HG02938 (cell line): ENCODE results near the gene DNALI1.
"Not testable (repeated sequence)": the region's sequence is repeated elsewhere in the genome, so short reads cannot be mapped to it uniquely, and the experiment has no call there.

ENCODE experiments used
- ATAC-seq: cut with Tn5 transposase; IDR thresholded peaks from one replicate; pipeline ENCODE4 v1.9.1; 2021; ENCODE audit warnings: mild to moderate bottlenecking, moderate library complexity; ENCODE audit not compliant: unreplicated experiment

The DNALI1 gene

DNA sequence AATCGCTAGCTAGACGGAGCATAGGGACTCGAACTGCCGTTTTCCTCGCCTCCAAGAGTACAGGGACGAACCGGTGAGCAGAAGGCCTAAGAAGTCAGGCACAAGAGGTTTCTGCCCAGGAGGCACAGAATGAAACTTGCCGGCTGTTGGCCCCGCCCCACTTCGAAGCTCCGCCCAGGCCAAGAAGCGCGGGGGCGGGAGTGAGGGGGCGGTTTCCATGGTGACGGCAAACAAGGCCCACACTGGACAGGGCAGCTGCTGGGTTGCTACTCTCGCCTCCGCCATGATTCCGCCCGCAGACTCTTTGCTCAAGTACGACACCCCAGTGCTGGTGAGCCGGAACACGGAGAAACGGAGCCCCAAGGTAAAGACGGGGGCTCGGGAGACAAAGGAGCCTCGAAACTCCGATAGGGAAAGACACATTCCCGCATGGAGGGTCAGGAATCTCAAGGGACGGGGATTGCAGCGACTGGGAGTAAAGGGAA is at the start of gene DNALI1:
Gene DNALI1 (plus strand): TSS at position 229 of the 485 bp plus-strand sequence. CDS start 55 bp downstream, at position 284.
- no peak for ATAC-seq

DNA sequence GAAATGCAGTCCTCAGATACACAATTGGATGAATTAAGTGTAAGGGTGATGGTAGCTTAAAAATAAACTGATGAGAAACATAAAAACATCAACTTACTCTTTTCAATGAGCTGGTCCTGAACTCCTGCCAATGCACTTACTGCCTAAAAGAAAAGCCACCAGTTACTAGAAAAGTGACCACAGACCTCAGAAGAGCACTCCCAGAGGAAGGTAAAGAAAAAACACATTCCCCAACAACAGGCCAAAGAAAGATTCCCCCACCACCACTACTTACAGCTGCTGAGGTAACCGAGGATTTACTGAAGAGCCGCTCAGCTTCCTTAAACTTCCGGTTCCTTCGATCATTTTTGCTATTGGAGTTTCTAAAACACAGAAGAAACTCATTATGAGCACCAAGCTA is 47.6 kb upstream of the DNALI1 start:
- ATAC-seq = no peak

DNA sequence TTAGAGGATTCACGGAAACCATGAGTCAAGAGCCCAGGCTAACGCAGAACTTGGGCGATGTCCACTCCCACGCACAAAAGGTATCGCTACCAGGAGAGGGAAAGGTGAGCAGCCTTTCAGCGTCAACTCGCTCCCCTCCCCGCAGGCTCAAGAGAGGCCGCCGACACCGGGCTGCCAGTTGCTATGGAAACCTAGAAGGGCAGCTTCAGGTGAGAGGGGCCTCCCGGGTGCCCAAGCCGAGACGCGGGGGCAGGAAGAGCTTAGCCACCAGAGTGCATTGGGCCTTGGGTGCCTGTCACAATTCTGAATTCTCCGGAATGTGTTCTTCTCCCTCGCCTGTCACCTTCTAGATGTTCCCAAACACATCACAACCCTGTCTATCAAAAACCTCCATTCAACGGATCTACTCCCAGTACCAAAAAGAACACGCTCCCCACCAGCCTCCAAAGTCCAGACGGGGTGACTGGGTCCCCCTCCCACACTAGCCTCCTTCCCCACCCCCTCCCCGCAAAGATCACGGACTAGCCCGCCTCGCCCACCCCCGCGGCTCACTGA is 42.9 kb upstream of the DNALI1 start:
- peak; percentile 34 for ATAC-seq

DNA sequence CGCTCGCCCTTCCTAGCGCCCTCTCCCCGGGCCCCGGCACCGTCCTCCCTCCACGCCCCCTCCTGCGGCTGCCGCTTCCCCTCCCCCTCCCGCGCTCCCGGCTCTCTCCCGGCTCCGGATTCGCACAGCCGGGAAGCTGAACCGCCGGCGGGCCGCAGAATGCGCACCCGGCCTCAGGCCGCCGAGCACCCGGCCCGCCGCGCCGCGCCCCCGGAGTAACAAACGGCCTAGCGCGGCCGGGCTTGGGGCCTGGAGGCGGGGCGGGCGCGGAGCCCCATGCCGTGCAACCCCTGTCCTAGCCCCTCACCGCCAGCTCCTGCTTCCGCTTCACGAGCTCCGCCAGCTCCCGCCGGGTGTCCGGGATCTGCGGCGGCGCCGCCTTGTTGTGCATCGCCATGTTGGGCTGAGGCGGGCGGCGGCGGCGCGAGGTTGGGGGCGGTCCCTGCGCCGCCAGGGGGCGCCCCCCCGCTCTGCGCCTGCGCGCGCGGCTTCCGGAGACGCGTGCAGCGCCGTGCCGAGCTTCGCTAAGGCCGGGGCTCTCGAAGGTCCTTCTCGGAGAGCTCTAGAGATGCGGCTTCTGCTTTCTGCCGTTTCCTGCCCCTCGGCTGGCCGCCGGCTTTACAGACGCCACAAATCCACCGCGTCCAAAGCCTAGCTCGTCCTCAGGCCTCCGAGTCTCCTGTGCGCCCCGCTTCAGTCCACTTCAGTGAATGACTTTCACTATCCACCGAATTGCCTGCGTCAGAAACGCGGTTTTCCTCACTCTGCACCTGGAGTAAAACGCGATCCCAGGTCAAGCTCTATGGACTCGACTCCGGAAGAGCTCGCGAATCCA is 42.2 kb upstream of the DNALI1 start, which contains the start of gene MEAF6:
Gene MEAF6 (minus strand): TSS at position 417 of the 835 bp plus-strand sequence. CDS start 20 bp downstream, at position 397.
- ATAC-seq = peak; percentile 72

DNA sequence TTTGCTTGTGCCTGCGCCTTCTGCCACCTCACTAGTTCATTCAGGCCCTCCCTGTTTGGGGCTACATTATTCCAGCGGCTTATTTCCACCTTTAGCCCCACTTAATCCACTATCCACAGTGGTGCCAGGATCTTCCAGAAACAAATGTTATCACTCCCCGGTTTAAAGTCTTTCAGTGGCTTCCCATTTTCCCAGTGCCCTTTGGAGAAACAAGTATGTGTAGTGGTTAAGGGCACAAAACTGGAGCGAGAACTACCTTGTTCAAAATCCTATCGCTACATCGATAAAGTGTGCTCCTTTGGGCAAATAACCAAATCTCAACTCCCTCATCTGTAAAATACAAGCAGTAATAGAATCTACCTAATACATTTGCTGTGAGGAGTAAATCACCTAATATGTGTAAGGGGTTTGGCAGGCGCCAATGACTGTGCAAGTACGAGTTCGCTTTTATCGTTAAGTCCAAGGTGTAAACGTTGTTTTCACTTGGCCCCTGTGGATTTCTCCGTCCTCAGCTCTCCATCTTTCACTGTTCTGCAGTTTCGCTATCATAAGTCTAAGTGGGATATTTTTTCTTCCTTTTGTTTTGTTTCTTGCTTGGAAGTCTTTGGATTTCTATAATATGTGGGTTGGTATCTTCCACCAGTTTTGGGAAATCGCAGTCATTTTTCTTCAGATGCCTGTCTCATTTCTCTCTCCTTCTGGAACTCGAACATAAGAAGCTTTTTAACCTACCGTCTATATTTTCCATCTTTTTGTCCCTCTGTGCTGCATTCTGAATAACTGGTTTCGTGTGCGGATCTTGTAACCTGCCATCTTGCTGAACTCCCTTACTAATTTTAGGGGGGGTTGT is 41.3 kb upstream of the DNALI1 start:
- ATAC-seq = no peak

DNA sequence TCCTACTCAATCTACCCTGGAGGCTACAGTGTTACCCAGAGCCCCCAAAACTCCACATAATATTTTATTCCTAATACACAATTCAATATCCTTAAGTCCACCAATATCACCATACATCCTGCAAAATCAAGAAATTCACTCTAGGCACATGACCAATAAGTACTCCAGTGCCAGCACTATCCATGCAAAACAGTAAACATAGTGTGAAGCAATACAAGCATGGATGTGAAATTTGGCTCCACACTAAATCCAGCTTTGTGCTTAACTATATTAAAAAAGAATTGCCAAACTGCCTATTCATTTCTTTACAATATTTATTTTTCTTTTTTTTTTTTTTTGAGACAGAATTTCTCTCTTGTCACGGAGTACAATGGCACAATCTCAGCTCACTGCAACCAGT is 39.2 kb upstream of the DNALI1 start:
- no peak for ATAC-seq

DNA sequence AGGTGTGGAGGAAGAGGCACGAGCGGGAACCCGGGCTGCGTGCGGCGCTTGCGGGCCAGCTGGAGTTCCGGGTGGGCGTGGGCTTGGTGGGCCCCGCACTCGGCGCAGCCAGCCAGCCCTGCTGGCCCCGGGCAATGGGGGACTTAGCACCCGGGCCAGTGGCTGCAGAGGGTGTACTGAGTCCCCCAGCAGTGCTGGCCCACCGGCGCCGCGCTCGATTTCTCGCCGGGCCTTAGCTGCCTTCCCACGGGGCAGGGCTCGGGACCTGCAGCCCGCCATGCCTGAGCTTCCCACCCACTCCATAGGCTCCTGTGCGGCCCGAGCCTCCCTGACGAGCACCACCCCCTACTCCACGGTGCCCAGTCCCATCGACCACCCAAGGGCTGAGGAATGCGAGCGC is 38.5 kb upstream of the DNALI1 start:
- not testable (repeated sequence) for ATAC-seq

DNA sequence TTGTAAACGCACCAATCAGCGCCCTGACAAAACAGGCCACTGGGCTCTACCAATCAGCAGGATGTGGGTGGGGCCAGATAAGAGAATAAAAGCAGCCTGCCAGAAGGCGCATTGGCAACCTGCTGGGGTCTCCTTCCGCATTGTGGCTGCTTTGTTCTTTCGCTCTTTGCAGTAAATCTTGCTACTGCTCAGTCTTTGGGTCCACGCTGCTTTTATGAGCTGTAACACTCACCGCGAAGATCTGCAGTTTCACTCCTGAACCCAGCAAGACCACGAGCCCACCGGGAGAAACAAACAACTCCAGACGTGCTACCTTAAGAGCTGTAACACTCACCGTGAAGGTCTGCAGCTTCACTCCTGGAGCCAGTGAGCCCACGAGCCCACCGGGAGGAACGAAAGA is 37.8 kb upstream of the DNALI1 start:
- not testable (repeated sequence) for ATAC-seq

DNA sequence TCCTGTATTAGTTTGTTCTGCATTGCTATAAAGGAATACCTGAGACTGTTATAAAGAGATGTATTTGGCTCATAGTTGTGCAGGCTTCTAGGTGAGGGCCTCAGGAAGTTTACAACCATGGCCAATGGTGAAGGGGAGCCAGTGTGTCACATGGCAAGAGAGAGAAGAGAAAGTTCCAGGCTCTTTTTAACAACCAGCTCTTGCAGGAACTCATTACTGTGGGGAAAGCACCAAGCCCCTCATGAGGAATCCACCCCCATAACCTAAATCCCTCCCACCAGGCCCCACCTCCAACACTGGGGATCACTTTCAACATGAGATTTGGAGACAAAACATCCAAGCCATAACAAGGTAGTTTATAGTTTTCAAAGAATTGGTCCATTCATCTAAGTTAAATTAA is 37.1 kb upstream of the DNALI1 start:
- ATAC-seq = no peak

DNA sequence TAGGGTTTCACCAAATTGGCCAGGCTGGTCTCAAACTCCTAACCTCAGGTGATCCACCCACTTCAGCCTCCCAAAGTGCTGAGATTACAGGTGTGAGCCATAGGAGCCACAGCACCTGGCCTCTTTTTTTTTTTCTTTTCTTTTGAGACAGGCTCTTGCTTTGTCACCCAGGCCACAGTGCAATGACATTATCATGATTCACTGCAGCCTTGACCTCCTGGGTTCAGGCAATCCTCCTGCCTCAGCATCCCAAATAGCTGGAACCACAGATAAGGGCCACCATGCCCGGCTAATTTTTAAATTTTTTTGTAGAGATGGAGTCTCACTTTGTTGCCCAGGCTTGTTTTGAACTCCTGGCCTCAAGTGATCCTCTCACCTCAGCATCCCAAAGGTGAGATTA is 26.9 kb upstream of the DNALI1 start:
- ATAC-seq = not testable (repeated sequence)

DNA sequence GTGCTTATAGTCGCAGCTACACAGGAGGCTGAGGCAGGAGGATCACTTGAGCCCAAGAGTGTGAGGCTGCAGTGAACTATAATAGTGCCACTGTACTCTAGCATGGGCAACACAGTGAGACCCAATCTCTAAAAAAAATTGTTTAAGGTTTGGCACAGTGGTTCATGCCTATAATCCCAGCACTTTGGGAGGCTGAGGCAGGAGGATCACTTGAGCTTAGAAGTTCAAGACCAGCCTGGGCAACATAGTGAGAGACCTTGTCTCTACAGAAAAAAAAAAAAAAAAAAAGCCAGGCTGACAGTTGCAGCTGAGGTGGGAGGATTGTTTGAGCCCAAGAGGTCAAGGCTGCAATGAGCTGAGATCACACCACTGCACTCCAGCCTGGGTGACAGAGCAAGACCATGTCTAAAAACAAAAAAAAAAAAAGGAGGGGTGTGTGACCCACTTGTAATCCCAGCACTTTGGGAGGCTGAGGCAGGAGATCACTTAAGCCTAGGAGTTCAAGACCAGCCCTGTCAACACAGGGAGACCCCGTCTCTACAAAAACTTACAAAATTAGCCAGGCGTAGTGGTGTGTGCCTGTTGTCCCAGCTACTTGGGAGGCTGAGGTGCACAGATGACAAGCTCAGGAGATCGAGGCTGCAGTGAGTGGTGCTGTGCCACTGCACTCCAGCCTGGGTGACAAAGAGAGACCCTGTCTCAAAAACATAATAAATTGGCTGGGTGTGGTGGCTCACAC is 24.2 kb upstream of the DNALI1 start:
- not testable (repeated sequence) for ATAC-seq

DNA sequence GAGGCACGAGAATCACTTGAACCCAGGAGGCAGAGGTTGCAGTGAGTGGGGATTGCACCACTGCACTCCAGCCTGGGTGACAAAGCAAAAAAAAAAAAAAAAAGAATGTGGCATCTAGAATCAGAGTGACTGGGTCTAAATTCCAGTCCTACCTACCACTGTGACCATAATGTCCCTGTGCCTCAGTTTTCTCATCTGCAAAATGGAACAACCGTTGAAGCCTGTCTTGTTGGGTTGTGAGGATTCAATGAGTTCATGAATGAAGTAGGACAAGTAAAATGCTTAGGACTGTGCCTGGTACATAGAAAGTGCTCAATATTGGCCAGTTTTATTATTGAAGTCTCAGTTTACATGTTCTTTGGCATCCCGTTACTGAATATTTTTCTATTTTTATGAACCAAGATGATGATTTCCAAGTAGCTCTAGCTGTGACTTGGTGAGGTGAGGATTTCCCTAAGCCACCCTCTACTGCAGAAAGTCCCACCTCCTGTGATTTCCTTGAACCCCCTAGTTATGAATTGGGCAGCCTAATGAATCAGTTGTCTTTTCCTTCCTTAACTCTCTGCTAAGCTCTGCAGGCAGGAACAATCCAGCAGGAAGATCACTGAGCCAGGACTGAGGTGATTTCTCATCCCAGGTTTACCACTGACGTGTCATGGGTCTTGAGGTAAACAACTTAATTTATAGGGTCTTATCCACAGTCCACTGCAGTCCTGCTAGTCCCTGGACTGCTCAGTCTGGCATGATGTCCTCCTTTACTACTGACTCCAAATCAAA is 23.2 kb upstream of the DNALI1 start:
- ATAC-seq = no peak

DNA sequence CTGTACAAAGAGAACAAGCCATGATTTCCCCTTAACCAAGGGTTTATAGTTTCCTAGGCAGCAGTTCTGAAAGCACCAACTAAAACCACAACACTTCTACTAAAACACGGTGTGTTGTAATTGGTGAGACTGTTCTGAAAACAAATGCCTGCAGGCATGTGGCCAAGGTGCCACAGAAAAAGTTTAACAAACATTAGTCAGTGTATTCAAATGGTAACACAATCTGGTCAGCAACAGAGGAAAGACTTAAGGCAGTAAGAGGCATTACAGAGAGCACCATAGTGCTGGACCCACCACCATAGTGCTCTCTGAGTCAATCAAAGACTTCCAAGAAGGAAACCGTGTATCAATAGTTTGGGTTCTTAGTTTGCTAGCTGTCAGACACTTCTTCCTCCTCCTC is 19.4 kb upstream of the DNALI1 start:
- no peak for ATAC-seq

DNA sequence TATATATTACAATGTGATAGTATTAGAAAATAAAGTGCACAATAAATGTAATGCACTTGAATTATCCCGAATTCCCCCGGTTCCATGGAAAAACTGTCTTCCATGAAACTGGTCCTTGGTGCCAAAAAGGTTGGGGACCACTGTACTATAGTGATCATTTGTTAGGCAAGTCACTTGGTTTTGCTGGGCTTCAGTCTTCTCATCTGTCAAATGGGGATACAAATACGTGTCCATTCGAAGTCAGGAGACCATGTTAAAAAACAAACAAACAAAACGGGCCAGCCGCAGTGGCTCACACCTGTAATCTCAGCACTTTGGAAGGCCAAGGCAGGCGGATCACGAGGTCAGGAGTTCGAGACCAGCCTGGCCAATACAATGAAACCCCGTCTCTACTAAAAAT is 17.6 kb upstream of the DNALI1 start:
- not testable (repeated sequence) for ATAC-seq

DNA sequence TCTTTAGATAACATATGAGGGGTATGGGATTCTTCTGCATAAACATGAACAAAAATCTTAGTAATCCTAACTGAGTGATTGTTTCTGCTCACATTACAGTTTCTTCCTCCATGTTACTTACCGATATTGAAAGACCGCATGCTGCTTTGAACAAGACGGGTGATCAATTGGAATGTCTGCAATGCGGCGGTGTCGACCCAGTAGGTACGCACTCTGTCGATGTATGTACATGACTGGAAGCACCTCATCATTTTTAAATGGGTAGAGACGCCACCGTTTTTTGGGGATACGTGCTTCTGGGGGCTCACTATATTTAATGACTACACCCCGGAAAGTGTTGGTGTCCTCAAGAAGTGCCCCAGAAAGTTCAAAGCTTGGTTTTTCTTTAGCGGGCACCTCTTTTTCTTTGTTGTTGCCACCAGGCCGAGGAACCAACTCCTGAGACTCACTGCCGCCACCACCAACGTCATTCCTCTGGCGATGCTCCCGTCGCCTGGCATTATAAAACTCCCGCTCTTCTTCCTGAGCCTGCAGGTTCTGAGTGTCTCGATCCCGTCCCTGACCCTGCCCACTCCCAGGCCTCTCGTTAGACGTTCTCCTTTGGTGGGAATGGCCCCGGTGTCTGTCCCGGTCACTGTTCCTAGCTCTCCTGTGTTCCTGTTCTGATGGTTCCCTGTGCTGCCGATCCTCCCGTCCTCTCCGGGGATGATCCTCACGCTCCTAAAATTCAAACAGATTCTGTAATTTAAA is 16.5 kb upstream of the DNALI1 start:
- no peak for ATAC-seq

DNA sequence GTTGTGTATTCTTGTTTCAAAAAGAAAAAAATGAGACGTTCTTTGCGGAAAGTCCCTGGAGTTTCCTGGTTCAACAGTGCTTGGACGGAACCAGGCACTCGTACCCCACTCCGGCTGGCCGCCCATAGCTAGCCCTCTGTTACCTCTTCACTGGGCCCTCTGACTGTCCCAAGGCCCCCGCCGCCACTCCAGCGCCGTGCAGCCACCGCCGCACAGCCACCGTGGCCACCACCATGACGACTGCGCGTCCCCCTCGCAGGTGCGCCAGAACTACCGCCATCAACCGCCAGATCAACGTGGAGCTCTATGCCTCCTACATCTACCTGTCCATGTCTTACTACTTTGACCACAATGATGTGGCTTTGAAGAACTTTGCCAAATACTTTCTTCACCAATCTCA is 12.2 kb upstream of the DNALI1 start:
- ATAC-seq = no peak

DNA sequence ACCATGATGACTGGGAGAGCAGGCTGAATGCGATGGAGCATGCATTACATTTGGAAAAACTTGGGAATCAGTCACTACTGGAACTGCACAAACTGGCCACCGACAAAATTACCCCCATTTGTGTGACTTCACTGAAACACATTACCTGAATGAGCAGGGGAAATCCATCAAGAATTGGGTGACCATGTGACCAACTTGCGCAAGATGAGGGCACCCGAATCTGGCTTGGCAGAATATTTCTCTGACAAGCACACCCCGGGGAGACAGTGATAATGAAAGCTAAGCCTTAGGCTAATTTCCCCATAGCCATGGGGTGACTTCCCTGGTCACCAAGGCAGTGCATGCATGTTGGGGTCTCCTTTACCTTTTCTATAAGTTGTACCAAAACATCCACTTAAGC is 11.7 kb upstream of the DNALI1 start:
- no peak for ATAC-seq

DNA sequence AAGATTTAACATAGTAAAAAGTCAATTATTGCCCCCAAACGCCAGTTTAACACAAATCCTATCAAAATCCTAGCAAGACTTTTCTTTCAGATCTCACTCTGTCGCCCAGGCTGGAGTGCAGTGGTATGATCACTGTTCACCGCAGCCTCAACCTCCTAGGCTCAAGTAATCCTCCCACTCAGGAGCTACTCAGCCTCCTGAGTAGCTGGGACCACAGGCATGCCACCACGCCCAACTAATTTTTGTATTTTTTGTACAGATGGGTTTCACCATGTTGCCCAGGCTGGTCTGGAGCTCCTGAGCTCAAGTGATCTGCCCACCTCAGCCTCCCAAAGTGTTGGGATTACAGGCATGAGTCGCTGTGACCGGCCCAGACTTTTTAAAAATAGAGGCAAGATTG is 7.4 kb upstream of the DNALI1 start:
- ATAC-seq = no peak

DNA sequence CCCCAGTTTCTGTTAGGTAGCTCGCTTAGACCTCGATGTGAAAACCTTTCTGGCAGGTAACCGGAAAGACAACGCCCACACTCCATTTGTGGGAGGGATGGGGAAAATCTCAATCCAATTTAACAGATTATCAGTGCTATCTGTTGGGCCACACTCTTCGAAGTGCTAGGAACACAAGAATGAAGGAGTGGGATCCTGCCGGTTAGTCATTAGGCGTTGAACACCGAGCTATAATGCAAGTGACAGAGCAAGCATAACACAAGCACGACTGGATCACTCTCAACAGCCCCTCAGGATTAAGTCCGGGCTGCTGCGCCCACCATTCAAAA is 3.2 kb upstream of the DNALI1 start:
- no peak for ATAC-seq
